Liver (tissue), 3 donors: ENCODE data around the gene FGD5.

Experiments
- EGR1 ChIP-seq, 2 donors: IDR thresholded peaks; 2 replicates each; pipeline ENCODE4 v1.6.1; 2016 to 2018; ENCODE audit warnings: antibody characterized with exemption in 2 of 2, low read depth in 2 of 2
- GABPA ChIP-seq, 2 donors: IDR thresholded peaks in 1 of 2; conservative IDR thresholded peaks in 1 of 2; 2 replicates each; pipeline ENCODE4 v1.6.1; 2016; ENCODE audit warnings: antibody characterized with exemption in 2 of 2, mild to moderate bottlenecking in 1 of 2, moderate library complexity in 1 of 2
- JUND ChIP-seq, 2 donors: IDR thresholded peaks; 2 replicates each; pipeline ENCODE4 v1.6.1; 2016; ENCODE audit warnings: antibody characterized with exemption in 2 of 2
- NR2F2 ChIP-seq: IDR thresholded peaks from 2 replicates; pipeline ENCODE4 v1.6.1; 2016; ENCODE audit warnings: antibody characterized with exemption
- RAD21 ChIP-seq, 2 donors: IDR thresholded peaks; 2 replicates each; pipeline ENCODE4 v1.6.1; 2016; ENCODE audit warnings: antibody characterized with exemption in 2 of 2, mild to moderate bottlenecking in 2 of 2
- SP1 ChIP-seq: IDR thresholded peaks from 2 replicates; pipeline ENCODE4 v1.6.1; 2018; ENCODE audit warnings: antibody characterized with exemption, mild to moderate bottlenecking
- TAF1 ChIP-seq: conservative IDR thresholded peaks from 2 replicates; pipeline ENCODE4 v1.6.1; 2016; ENCODE audit warnings: antibody characterized with exemption, mild to moderate bottlenecking
- ZBTB33 ChIP-seq: IDR thresholded peaks from 2 replicates; pipeline ENCODE4 v1.6.1; 2016; ENCODE audit warnings: antibody characterized with exemption
- TF ChIP-seq, protein P1 (sequence below): IDR thresholded peaks from 2 replicates; pipeline ENCODE4 v1.6.1; 2016; ENCODE audit warnings: antibody characterized with exemption
- TF ChIP-seq, protein P2 (sequence below): fragments of 150-350 bp; IDR thresholded peaks from 2 replicates; pipeline ENCODE4 v1.5.1; 2017; ENCODE audit warnings: improper control_type of control experiment, low read depth, low read length; ENCODE audit not compliant: missing input control
- TF ChIP-seq, protein P3 (sequence below): IDR thresholded peaks from 2 replicates; pipeline ENCODE4 v1.6.1; 2016; ENCODE audit warnings: antibody characterized with exemption, mild to moderate bottlenecking
- TF ChIP-seq, protein P4 (sequence below): IDR thresholded peaks from 2 replicates; pipeline ENCODE4 v1.6.1; 2016; ENCODE audit warnings: antibody characterized with exemption
- donor health status: healthy.
- donor health status: healthy.

DNA sequence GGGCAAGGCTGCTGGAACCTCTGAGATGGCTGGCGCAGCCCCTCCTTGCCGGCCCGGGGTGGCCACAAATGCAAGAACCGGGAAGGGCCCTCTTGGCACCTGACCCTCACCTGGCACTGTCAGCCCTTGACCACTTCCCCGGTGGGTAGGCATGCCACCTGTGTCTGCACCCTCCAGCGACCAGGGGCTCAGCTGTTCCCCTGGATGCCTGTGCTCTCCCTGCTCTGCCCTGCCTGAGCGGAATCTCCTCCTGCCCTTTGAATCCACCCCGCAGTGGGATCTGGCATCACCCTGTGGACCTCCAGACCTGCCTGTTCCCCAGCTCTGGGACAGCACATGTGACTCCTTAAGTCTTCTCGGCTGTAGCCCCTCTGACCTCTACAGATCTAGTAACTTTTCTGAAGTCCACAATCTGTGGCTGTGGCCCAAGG is 26.1 kb upstream of the FGD5 start:
- TF ChIP-seq, protein P1, sequence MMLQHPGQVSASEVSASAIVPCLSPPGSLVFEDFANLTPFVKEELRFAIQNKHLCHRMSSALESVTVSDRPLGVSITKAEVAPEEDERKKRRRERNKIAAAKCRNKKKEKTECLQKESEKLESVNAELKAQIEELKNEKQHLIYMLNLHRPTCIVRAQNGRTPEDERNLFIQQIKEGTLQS, result no peak
- TF ChIP-seq, protein P2, sequence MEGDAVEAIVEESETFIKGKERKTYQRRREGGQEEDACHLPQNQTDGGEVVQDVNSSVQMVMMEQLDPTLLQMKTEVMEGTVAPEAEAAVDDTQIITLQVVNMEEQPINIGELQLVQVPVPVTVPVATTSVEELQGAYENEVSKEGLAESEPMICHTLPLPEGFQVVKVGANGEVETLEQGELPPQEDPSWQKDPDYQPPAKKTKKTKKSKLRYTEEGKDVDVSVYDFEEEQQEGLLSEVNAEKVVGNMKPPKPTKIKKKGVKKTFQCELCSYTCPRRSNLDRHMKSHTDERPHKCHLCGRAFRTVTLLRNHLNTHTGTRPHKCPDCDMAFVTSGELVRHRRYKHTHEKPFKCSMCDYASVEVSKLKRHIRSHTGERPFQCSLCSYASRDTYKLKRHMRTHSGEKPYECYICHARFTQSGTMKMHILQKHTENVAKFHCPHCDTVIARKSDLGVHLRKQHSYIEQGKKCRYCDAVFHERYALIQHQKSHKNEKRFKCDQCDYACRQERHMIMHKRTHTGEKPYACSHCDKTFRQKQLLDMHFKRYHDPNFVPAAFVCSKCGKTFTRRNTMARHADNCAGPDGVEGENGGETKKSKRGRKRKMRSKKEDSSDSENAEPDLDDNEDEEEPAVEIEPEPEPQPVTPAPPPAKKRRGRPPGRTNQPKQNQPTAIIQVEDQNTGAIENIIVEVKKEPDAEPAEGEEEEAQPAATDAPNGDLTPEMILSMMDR, result no peak
- TF ChIP-seq, protein P3, sequence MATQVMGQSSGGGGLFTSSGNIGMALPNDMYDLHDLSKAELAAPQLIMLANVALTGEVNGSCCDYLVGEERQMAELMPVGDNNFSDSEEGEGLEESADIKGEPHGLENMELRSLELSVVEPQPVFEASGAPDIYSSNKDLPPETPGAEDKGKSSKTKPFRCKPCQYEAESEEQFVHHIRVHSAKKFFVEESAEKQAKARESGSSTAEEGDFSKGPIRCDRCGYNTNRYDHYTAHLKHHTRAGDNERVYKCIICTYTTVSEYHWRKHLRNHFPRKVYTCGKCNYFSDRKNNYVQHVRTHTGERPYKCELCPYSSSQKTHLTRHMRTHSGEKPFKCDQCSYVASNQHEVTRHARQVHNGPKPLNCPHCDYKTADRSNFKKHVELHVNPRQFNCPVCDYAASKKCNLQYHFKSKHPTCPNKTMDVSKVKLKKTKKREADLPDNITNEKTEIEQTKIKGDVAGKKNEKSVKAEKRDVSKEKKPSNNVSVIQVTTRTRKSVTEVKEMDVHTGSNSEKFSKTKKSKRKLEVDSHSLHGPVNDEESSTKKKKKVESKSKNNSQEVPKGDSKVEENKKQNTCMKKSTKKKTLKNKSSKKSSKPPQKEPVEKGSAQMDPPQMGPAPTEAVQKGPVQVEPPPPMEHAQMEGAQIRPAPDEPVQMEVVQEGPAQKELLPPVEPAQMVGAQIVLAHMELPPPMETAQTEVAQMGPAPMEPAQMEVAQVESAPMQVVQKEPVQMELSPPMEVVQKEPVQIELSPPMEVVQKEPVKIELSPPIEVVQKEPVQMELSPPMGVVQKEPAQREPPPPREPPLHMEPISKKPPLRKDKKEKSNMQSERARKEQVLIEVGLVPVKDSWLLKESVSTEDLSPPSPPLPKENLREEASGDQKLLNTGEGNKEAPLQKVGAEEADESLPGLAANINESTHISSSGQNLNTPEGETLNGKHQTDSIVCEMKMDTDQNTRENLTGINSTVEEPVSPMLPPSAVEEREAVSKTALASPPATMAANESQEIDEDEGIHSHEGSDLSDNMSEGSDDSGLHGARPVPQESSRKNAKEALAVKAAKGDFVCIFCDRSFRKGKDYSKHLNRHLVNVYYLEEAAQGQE, result no peak
- TF ChIP-seq RAD21 (IDR thresholded peaks at IDR 0.05) (no peak), EGR1 (IDR thresholded peaks at IDR 0.05; ENCODE audit: low read depth in 2 of 2) (no peak), NR2F2 (no peak), TAF1 (no peak), GABPA (IDR thresholded peaks at IDR 0.05 in 1 of 2, conservative IDR thresholded peaks at IDR 0.05 in 1 of 2) (no peak), ZBTB33 (no peak), SP1 (no peak), JUND (IDR thresholded peaks at IDR 0.05) (no peak)
- TF ChIP-seq, protein P4, sequence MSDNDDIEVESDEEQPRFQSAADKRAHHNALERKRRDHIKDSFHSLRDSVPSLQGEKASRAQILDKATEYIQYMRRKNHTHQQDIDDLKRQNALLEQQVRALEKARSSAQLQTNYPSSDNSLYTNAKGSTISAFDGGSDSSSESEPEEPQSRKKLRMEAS, result no peak
